Muscle of back (tissue), 11 donors: ENCODE data around the gene MT1E. TPM values are rescaled to one million over a fixed set of nuclear protein-coding genes. Genes with fewer than 3 reads are reported as not detected.
"Not testable (repeated sequence)": the region's sequence is repeated elsewhere in the genome, so short reads cannot be mapped to it uniquely, and the experiment has no call there.

Source experiments
- DNase-seq, 3 donors: peaks; one replicate each; pipeline versions ENCODE4 v3.0.0 to v3.0.0-alpha.2; 2013
- polyA plus RNA-seq, 10 donors: library from polyadenylated mRNA; unstranded; fragments of 120-200 nt; gene quantifications; one replicate each; pipeline ENCODE4 v1.2.1, GENCODE V29; 2013; ENCODE audit not compliant: insufficient read length in 10 of 10

Gene MT1E
- polyA plus RNA-seq, 10 donors: 10.5 to 27.6 (median 20.4) TPM

GRCh38 chr16:56669840-56670619 lies 44.4 kb downstream of the MT1E start:
- DNase-seq: no peak

GRCh38 chr16:56670620-56670934 lies 45.0 kb downstream of the MT1E start:
- no peak for DNase-seq

DNA sequence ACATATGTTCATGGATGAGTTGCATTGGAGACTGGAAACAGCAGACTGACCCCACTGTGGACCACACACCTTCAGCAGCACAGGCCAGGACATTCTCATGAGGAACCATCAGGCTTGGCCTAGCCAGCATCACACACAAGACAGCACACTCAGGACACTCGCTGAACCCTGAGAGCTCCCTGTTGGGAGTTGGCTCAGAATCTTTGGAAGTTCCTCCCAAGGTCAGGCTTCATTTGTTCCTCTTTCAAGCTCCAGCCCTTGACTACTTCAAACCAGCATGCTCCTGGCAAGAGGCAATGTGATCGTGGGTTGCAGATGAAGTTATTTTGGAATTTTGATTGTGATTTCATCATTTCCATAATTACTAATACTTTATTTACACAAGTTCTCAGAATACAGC lies 46.1 kb downstream of the MT1E start:
- peak in 1 of 3 donors; percentile 40 for DNase-seq

GRCh38 chr16:56672171-56672570 lies 46.6 kb downstream of the MT1E start:
- DNase-seq: not testable (repeated sequence)

- peak in 1 of 3 donors; percentile 22 for DNase-seq
Measured at GRCh38 chr16:56672761-56673536, 47.4 kb downstream of the MT1E start.

- peak; percentile 36 to 78 (median 55) for DNase-seq
Measured at GRCh38 chr16:56673921-56674320, 48.3 kb downstream of the MT1E start.

DNA sequence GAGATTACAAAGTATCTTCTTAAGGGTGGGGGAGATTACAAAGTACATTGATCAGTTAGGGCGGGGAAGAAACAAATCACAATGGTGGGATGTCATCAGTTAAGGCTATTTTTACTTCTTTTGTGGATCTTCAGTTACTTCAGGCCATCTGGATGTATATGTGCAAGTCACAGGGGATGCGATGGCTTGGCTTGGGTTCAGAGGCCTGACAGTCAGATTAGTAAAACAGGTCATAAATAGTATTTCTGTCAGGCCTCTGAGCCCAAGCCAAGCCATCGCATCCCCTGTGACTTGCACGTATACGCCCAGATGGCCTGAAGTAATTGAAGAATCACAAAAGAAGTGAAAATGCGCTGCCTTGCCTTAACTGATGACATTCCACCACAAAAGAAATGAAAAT lies 49.0 kb downstream of the MT1E start:
- DNase-seq: peak in 1 of 3 donors; percentile 68

DNA sequence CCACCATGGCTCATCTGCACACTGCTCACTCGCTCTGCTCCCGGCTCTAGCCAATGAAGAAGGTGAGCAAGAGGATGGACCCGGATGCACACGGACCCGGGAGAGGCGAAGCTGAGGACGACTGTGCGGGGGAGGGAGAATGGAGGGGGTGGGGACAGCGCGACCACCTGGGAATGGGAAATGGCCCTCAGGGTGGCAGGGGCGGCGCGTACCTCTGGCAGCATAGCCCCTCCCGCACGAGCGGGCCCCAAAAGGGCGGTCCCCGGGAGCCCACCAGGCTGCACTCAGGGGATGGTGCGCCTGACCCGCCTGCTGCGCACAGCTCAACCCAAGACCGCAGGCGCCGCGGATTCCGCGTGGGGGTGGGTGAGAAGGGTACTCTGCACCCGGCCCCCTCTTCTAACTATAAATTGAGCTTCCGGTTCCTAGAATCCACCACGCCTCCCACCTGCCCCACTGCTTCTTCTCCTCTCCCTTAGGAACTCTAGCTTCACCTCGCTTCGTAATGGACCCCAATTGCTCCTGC lies 50.2 kb downstream of the MT1E start:
- no peak for DNase-seq

Other genes with a start within 250 kb of the MT1E start
- 10 to 100 TPM; 46.4 to 64.7 (median 53.6) TPM for gene AMFR, start 200.2 kb upstream of the MT1E start, polyA plus RNA-seq
- gene NUDT21, start 174.4 kb upstream of the MT1E start, polyA plus RNA-seq: 10 to 100 TPM; 53.0 to 78.6 (median 69.8) TPM
- 10 to 100 TPM; 33.7 to 43.7 (median 39.5) TPM for gene OGFOD1, start 174.2 kb upstream of the MT1E start, polyA plus RNA-seq
- gene BBS2, start 105.8 kb upstream of the MT1E start, polyA plus RNA-seq: 10 to 100 TPM; 32.8 to 60.2 (median 52.8) TPM
- not detected for gene MT4, start 60.7 kb upstream of the MT1E start, polyA plus RNA-seq
- 10 to 100 TPM in 7 of 10 donors, 1 to 10 TPM in 3; 2.6 to 31.5 (median 19.6) TPM for gene MT3, start 36.3 kb upstream of the MT1E start, polyA plus RNA-seq
- 10 to 100 TPM; 12.1 to 36.7 (median 25.6) TPM for gene MT2A, start 17.2 kb upstream of the MT1E start, polyA plus RNA-seq
- gene MT1M, start 6.9 kb downstream of the MT1E start, polyA plus RNA-seq: 1 to 10 TPM in 4 of 10 donors, under 1 TPM in 6; 0.47 to 2.1 (median 0.89) TPM
- under 1 TPM in 1 of 10 donors, not detected in 9; 0.63 TPM for gene MT1A, start 12.9 kb downstream of the MT1E start, polyA plus RNA-seq
- gene MT1B, start 26.1 kb downstream of the MT1E start, polyA plus RNA-seq: under 1 TPM in 2 of 10 donors, not detected in 8; 0.38 to 0.46 TPM
- 1 to 10 TPM in 8 of 10 donors, under 1 TPM in 2; 0.84 to 2.4 (median 1.5) TPM for gene MT1F, start 32.2 kb downstream of the MT1E start, polyA plus RNA-seq
- 1 to 10 TPM in 4 of 10 donors, under 1 TPM in 3, not detected in 3; 0.62 to 3.6 (median 1.0) TPM for gene MT1G, start 42.3 kb downstream of the MT1E start, polyA plus RNA-seq
- 1 to 10 TPM in 1 of 10 donors, under 1 TPM in 1, not detected in 8; 0.81 to 1.2 TPM for gene MT1H, start 44.0 kb downstream of the MT1E start, polyA plus RNA-seq
- gene MT1X, start 56.7 kb downstream of the MT1E start, polyA plus RNA-seq: 10 to 100 TPM in 6 of 10 donors, 1 to 10 TPM in 4; 7.2 to 20.2 (median 12.2) TPM
- 10 to 100 TPM; 36.8 to 52.1 (median 45.5) TPM for gene NUP93, start 104.3 kb downstream of the MT1E start, polyA plus RNA-seq
- gene SLC12A3, start 239.4 kb downstream of the MT1E start, polyA plus RNA-seq: under 1 TPM in 3 of 10 donors, not detected in 7; 0.05 to 0.11 (median 0.10) TPM